Erythroblast (primary cell): ENCODE measurements around the gene ADARB2.

Experiments
- GATA1 ChIP-seq: IDR thresholded peaks from 2 replicates; pipeline ENCODE4 v1.6.1; 2011; ENCODE audit warnings: low read depth, mild to moderate bottlenecking, control low read depth, low read length, moderate library complexity
- POLR2A ChIP-seq: IDR thresholded peaks from 2 replicates; pipeline ENCODE4 v1.6.1; 2011; ENCODE audit warnings: mild to moderate bottlenecking, low read length

- TF ChIP-seq POLR2A (no peak), GATA1 (no peak)
These were observed 459.0 kb downstream of the ADARB2 start for GRCh38 chr10:1278306-1278705.
